Bladder microvascular endothelial cell (primary cell): ENCODE results near the gene UTP4. TPM values are rescaled to one million over a fixed set of nuclear protein-coding genes. Genes with fewer than 3 reads are reported as not detected.

Source experiments
- total RNA-seq: library from RNA; depleted of rRNA; stranded (reverse); fragments of >200 nt; gene quantifications from 2 replicates; pipeline ENCODE4 v1.2.3, GENCODE V29; 2014

The UTP4 gene
- 10.0 and 31.1 TPM in 2 replicates for total RNA-seq

GRCh38 chr16:69132424-69133252 lies at the start of gene UTP4, which contains the start of gene CHTF8:
UTP4 (plus strand) TSS chr16:69132649; CDS start chr16:69133460, 811 bp downstream.
CHTF8 (minus strand) TSS chr16:69132588; CDS start chr16:69121458, 11,130 bp downstream.

DNA sequence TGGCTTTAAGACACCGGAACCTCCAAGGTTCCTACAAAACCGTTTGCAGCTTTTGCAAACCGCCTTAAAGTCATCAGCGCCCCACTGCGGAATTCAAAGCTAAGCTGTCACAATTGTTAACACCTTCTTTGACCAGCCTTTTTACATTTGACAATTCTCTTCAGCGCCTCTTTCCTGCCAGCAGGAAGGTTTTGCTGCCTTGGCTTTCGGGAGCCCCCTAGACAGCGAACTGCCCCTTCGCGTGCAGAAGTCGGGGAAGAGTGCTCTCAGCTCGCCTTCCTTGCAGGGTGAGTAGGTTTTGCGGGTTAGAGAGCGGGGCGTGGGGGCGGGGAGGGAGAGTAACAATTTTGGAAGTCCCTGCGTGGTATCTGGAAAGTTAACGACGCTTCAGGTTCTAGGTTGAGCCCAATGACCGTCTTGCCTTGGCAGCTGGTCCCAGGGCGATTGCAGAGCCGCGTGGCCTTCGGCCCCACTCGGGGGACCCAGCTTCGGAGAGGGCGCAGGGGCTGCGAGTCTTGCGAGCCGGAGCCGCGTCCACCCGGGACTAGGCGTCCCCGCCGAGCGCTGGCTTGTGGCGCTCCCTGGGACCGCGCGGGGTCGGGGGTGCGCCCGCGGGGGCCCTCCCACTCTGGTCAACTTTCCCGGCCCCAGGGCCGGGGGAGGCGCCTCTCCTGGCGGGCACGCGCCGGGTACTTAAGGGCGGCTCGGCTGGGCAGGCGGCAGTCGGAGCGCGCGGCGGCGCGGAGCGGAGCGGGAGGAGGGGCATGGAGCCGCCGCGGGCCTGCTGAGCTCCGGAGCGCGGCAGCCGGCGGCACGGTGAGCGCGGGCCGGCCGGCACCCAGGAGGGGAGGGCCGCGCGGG lies 26.7 kb upstream of the UTP4 start, which contains the start of gene HAS3:
HAS3 (plus strand) TSS at position 153 of the 861 bp plus-strand sequence. CDS start 3,743 bp downstream, outside the sequence.

GRCh38 chr16:69186642-69187445 lies 54.4 kb downstream of the UTP4 start, which contains the start of gene SNTB2:
SNTB2 (plus strand) TSS chr16:69187164; CDS start chr16:69187167, 3 bp downstream.

Other genes with a start within 250 kb of the UTP4 start
- 1.6 and 13.5 TPM in 2 replicates for gene HAS3, start 27.0 kb upstream of the UTP4 start, total RNA-seq
- 46.0 and 87.0 TPM in 2 replicates for gene CHTF8, start 61 bp upstream of the UTP4 start, total RNA-seq
- 26.9 and 140 TPM in 2 replicates for gene SNTB2, start 54.5 kb downstream of the UTP4 start, total RNA-seq
- 28.5 and 32.3 TPM in 2 replicates for gene VPS4A, start 178.7 kb downstream of the UTP4 start, total RNA-seq
- 7.9 and 8.6 TPM in 2 replicates for gene PDF, start 197.9 kb downstream of the UTP4 start, total RNA-seq
- gene COG8, start 206.9 kb downstream of the UTP4 start, total RNA-seq: 18.0 and 25.8 TPM in 2 replicates
- gene NIP7, start 207.1 kb downstream of the UTP4 start, total RNA-seq: 18.8 and 25.0 TPM in 2 replicates
- gene TMED6, start 219.1 kb downstream of the UTP4 start, total RNA-seq: 0.16 and 0.19 TPM in 2 replicates